Omental fat pad (tissue), 4 donors: ENCODE data around the gene SLC35E2B. TPM values are rescaled to one million over a fixed set of nuclear protein-coding genes. Genes with fewer than 3 reads are reported as not detected.
A peak's percentile ranks its signal among the peaks of the same experiment; 100 is the strongest.
"Not testable (repeated sequence)": the region's sequence is repeated elsewhere in the genome, so short reads cannot be mapped to it uniquely, and the experiment has no call there.

Experiments
- ATAC-seq: fragments of 150-250 bp; one replicate; pipeline ENCODE4 v1.9.1; 2016; ENCODE audit warnings: mild to moderate bottlenecking, moderate library complexity; ENCODE audit not compliant: low FRiP score
- DNase-seq: peaks from one replicate; pipeline ENCODE4 v3.0.0-alpha.2; 2019; ENCODE audit warnings: low spot score
- total RNA-seq, 4 donors: library from RNA; depleted of rRNA; stranded (reverse); fragments of >200 nt; gene quantifications; one replicate each; pipeline ENCODE4 v1.1.0, GENCODE V29; 2016
- TF ChIP-seq, protein P1 (sequence below), 3 donors: fragments of 450-650 bp; IDR thresholded peaks; one replicate each; pipeline ENCODE4 v1.5.1; 2016 to 2017; ENCODE audit warnings: antibody characterized with exemption in 3 of 3, mild to moderate bottlenecking in 3 of 3, moderate library complexity in 2 of 3

The SLC35E2B gene
- total RNA-seq, 4 donors from 2014 or later: 22.1 to 52.9 (median 36.0) TPM

GRCh38 chr1:1721201-1721600 is 28.6 kb upstream of the SLC35E2B start:
- no peak for DNase-seq
- no peak for ATAC-seq
- TF ChIP-seq, protein P1, sequence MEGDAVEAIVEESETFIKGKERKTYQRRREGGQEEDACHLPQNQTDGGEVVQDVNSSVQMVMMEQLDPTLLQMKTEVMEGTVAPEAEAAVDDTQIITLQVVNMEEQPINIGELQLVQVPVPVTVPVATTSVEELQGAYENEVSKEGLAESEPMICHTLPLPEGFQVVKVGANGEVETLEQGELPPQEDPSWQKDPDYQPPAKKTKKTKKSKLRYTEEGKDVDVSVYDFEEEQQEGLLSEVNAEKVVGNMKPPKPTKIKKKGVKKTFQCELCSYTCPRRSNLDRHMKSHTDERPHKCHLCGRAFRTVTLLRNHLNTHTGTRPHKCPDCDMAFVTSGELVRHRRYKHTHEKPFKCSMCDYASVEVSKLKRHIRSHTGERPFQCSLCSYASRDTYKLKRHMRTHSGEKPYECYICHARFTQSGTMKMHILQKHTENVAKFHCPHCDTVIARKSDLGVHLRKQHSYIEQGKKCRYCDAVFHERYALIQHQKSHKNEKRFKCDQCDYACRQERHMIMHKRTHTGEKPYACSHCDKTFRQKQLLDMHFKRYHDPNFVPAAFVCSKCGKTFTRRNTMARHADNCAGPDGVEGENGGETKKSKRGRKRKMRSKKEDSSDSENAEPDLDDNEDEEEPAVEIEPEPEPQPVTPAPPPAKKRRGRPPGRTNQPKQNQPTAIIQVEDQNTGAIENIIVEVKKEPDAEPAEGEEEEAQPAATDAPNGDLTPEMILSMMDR (IDR thresholded peaks at IDR 0.05): no peak

DNA sequence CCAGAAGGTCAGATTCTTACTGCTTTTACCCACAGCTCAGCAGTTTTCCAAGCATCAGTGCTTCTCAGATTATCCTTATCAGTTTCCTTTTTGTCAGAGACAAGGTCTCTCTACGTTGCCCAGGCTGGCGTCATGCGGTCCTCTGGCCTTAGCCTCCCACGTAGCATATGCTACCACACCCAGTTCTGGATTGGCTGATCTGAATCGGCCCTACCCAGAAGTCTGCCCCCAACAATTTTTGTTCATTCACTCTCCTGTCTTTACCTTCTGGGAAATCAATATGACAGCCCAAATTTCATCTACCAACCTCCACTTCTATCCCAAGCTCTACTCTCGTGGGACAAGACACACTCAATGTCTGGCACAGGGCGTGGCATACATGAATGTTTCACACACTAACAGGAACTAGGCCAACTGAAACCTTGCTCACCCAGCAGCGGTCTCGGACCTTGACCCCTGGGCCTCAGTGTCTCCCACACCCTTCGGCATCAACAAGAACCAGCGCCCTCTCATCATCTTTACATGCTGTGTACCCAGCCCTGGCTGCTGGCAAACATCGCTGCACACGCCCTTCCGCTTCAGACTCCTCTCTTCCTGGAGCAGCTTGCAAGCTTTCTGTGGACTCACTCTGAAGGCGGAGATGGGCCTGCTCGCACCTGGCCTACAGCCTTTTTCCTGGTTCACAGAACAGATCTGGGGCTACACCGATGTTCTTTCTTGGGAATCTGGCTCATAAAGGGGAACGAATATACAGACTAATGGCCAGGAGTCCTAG is 22.7 kb upstream of the SLC35E2B start:
- not testable (repeated sequence) for DNase-seq, ATAC-seq

DNA sequence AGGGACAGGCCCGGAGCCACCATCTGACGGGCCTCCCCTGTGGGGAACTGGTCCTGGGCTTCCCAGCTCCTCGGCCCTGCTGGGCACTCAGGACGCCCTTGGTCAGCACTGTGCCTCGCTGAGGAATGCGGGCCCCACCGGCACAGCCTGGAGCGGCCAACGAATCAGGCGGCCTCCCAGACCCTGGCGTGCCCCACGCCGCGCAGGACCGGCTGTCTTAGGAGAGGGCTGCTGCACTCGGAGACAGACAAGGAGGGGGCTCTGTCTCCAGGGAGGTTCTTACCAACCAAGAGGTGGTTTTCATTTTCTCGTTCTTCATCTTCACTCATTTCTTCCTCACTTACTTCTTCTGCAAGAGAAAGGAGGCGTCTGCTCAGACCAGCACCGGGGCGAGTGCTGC is 15.3 kb upstream of the SLC35E2B start:
- DNase-seq, ATAC-seq: not testable (repeated sequence)

DNA sequence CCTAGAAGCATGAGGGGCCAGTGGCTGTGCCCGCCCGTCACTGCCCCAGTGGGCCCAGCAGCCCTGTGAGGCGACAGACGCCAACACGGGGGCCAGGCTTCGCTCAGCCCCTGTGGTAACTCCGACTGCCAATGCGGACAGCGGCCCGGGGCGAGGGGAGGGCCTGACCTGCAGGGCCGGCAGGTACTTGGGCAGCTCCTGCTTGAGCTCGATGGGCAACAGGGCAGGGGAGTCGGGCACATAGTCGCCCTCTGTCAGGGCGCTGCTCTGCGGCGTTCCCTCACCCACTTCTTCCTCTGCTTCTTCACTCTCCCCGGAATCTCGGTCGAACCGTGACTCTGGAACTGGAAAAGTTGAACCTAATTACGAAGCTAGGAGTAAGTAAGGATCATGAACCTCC is 14.6 kb upstream of the SLC35E2B start:
- not testable (repeated sequence) for ATAC-seq, DNase-seq

DNA sequence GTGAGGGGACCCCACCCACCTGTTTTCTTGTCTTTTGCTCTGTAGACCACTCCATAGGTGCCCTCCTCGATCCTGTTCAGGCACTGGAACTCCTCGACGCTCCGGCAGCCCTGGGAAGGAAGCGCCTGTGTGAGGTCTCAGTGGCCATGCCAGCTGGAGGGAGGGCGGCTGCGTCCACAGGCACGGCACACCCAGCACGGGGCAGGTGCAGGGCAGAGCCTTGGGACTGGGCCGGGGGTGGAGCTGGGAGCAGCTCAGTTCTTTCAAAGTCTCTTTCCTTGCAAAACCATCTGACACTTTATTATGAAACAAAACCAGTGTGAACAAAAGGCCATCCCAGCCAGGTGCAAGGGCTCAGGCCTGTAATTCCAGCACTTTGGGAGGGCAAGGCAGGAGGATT is 13.0 kb upstream of the SLC35E2B start:
- DNase-seq, ATAC-seq: not testable (repeated sequence)

DNA sequence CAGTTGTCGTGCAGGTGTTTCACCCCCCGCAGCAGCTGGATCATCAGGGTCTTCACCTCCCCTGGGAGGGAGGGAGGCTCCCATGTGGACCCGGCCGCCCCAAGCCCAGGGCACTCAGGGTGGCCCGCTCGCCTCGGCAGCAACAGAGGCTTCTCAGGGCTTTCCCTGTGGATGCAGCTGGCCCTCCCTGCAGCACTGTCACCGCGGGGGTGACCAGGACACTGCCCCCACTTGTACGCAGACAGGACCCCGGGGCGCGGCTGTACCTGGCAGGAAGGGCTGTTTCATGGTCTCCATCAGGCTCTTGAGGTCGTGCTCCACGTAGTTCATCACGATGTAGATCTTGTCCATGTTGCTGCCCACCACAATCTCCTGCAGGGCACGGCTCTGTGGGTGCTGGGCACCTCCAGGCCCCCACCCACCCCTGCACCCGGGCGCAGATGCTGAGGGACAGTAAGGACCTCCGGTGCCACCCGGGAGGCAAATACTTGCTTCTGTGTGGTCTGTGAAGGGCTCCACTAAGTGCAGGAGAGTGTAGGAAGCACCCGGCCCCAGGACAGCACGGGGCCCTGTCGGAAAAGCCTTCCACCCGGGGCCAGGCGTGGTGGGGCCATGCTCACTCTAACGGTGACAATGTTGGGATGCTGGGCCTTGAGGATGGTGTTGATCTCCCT is 11.8 kb upstream of the SLC35E2B start:
- ATAC-seq, DNase-seq: not testable (repeated sequence)

GRCh38 chr1:1703796-1704195 is 11.2 kb upstream of the SLC35E2B start:
- no peak for DNase-seq
- TF ChIP-seq, protein P1 (IDR thresholded peaks at IDR 0.05): no peak
- ATAC-seq: no peak

DNA sequence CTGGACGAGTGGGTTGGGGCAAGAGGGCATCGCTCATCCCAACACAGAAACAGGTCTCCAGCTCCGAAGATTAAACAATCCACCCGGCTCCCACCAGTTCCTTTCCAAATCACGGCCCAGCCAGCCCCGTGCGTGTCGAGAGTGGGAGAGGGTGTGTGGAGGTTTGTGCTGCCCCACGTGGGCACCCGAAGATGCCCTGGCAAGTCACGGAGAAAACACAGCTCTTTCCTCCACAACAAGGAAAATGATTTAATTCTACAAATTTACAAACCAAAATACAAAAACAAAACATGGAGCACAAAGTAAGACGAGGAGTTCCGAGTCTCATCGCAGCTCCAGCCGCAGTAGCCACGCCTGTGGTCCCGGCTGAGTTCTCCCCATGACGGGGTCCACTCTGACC is 9.9 kb upstream of the SLC35E2B start:
- DNase-seq, ATAC-seq: not testable (repeated sequence)

DNA sequence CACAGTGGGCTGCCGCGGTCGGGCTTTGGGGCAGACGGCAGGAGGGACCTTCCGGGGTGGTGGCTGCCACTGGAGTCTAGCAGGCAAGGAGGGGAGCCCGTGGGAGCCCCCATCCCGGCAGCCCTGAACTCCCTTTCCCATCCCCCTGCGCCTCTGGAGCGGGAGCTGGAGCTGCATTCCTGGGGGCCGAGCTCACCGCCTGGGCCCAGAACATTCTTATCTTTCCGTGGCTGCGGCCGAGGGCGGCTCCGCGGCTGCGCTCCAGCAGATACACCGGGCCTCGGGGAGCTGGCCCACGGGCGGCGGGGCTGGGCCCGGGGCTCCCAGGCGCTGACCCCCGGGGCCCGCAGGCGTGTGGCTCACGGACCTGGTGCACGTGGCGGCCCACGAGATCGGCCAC is 8.0 kb upstream of the SLC35E2B start:
- peak; percentile 37 for ATAC-seq
- not testable (repeated sequence) for DNase-seq

- ATAC-seq, DNase-seq: not testable (repeated sequence)
Measured at GRCh38 chr1:1700067-1700466, 7.5 kb upstream of the SLC35E2B start.

GRCh38 chr1:1699061-1699460 is 6.5 kb upstream of the SLC35E2B start:
- not testable (repeated sequence) for ATAC-seq, DNase-seq

DNA sequence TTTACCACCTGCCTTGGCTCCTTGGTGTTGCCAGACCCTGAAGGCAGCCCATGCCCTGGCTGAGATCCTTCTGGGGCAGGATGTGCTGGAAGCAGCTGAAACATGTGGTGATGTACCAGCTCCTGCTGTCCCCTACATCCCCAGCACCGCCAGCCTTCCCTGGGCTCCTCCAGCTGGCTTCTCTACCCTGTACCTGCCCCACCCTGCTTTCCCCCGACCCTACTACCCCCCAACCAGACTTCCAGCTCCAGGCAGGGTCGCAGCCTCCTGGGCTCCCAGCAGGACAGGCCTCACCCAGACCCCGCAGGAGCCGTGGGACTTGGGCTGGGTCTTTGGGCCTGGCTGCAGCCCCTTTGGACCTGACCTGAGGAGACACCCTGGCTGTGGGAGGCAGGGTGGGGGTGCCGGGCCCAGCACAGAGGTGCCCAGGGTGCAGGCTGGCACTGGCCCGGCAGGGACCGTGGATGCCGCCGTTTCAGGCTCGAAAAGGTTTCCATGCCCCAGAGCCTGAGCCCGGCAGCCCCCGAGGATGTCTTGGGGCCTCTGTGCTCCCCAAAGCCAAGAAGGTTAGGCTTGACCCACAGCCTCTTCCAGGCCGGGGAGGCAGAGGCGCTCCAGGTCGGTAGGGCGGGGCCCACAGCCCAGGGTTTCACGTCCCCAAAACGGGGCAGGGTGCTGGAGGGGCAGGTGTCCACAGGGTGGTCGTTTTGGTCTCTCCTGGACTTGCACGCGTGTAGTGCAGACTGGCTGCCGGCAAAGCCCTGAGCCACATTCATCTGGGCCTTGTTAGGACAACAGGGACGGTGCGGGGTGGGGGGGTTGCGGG is 5.0 kb upstream of the SLC35E2B start:
- not testable (repeated sequence) for ATAC-seq, DNase-seq

- not testable (repeated sequence) for ATAC-seq, DNase-seq
Measured at GRCh38 chr1:1696431-1697357, 4.1 kb upstream of the SLC35E2B start.

DNA sequence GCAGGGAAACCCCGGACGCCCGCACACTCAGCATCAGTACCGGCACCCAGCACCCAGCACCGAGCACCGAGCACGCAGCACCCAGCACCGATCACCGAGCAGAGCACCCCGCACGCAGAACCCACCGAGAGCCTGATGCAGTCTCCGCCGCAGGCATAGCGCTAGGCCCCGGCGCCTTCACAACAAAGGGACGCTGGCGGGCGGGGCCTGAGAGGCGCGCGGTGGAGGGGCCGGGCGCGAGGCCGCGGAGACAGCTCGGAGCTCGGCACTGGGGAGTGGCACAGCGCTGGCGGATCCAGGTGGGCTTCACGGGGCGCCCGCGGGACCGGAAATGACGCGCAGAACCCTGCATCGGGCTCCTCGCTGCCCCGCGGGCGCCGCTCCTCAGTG is 276 bp downstream of the SLC35E2B start:
- DNase-seq: not testable (repeated sequence)
- ATAC-seq: peak; percentile 49

DNA sequence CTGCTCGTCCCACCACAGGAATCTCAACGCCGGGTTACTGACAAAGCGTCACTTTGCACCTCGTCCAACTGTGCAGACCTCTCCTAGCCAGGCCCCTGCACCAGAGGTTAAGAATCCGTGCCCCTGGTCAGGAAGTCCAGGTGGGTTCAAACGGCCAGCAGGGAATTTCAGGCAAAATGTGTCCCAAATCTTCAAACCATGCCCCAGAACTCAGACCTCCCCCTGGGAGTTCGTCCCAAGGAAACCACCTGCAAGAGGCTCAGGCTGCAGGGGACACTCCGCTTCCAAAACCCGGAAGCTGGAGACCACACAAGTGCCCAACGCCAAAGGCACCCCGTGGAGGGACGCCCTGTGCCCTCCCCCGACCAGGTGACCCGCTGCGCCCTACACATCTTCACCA is 1.2 kb downstream of the SLC35E2B start:
- ATAC-seq, DNase-seq: not testable (repeated sequence)

DNA sequence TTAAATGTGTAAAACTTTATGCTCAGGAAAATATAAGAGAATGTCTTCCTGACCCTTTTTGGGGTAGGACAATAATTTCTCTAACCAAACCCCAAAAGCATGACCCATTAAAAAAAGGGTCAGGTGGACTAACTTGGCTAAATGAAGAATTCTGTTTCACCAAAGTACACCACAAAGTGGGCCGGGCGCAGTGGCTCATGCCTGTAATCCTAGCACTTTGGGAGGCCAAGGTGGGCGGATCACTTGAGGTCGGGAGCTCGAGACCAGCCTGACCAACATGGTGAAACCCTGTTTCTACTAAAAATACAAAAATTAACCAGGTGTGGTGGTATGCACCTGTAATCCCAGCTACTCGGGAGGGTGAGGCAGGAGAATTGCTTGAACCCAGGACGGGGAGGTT is 3.1 kb downstream of the SLC35E2B start:
- not testable (repeated sequence) for ATAC-seq, DNase-seq
